GM23248 (cell line): ENCODE measurements around the gene MFRP. TPM values are rescaled to one million over a fixed set of nuclear protein-coding genes. Genes with fewer than 3 reads are reported as not detected.

ENCODE experiments used
- DNase-seq: peaks from one replicate; pipeline ENCODE4 v3.0.0-alpha.2; 2015
- H2AFZ ChIP-seq: fragments of 200-600 bp; sonication (generic); 2 replicates; pipeline ENCODE4 v1.6.1; 2016; ENCODE audit warnings: antibody characterized with exemption
- H3F3A ChIP-seq: fragments of 200-600 bp; sonication (generic); 2 replicates; pipeline ENCODE4 v1.6.1; 2016; ENCODE audit warnings: mild to moderate bottlenecking, antibody characterized with exemption, mixed run types; ENCODE audit not compliant: insufficient read depth
- H3K27ac ChIP-seq: fragments of 200-600 bp; sonication (generic); 2 replicates; pipeline ENCODE4 v1.5.1; 2016; ENCODE audit warnings: mild to moderate bottlenecking
- H3K27me3 ChIP-seq: fragments of 200-600 bp; sonication (generic); replicated peaks from 2 replicates; pipeline ENCODE4 v1.6.1; 2016; ENCODE audit warnings: mild to moderate bottlenecking; ENCODE audit not compliant: insufficient read depth
- H3K36me3 ChIP-seq: fragments of 200-600 bp; sonication (generic); 2 replicates; pipeline ENCODE4 v1.6.1; 2016; ENCODE audit warnings: low read depth, mild to moderate bottlenecking
- H3K4me1 ChIP-seq: fragments of 200-600 bp; sonication (generic); 2 replicates; pipeline ENCODE4 v1.6.1; 2016; ENCODE audit warnings: mild to moderate bottlenecking; ENCODE audit not compliant: insufficient read depth
- H3K4me2 ChIP-seq: fragments of 200-600 bp; sonication (generic); one replicate; pipeline ENCODE4 v1.6.1; 2016; ENCODE audit warnings: mild to moderate bottlenecking; ENCODE audit not compliant: unreplicated experiment
- H3K4me3 ChIP-seq: fragments of 200-600 bp; sonication (generic); 2 replicates; pipeline ENCODE4 v1.5.1; 2016; ENCODE audit warnings: mild to moderate bottlenecking
- H3K79me2 ChIP-seq: fragments of 200-600 bp; sonication (generic); 2 replicates; pipeline ENCODE4 v1.6.1; 2016; ENCODE audit warnings: mild to moderate bottlenecking; ENCODE audit not compliant: insufficient read depth
- H3K9ac ChIP-seq: fragments of 200-600 bp; sonication (generic); 2 replicates; pipeline ENCODE4 v1.6.1; 2016; ENCODE audit warnings: mild to moderate bottlenecking
- H3K9me2 ChIP-seq: fragments of 200-600 bp; sonication (generic); 2 replicates; pipeline ENCODE4 v1.6.1; 2016; ENCODE audit warnings: mixed run types, mild to moderate bottlenecking, moderate library complexity; ENCODE audit not compliant: insufficient read depth
- H3K9me3 ChIP-seq: fragments of 200-600 bp; sonication (generic); one replicate; pipeline ENCODE4 v1.6.1; 2017; ENCODE audit warnings: low read depth
- H4K20me1 ChIP-seq: fragments of 200-600 bp; sonication (generic); 2 replicates; pipeline ENCODE4 v1.6.0; 2016; ENCODE audit not compliant: insufficient read depth
- EZH2 ChIP-seq: fragments of 200-600 bp; sonication (generic); IDR thresholded peaks from 2 replicates; pipeline ENCODE4 v1.6.1; 2018; ENCODE audit warnings: antibody characterized with exemption, mild to moderate bottlenecking; ENCODE audit not compliant: insufficient read depth, poor library complexity, severe bottlenecking
- EZH2phosphoT487 ChIP-seq: fragments of 200-600 bp; sonication (generic); IDR thresholded peaks from 2 replicates; pipeline ENCODE4 v1.6.1; 2018; ENCODE audit warnings: antibody characterized with exemption, moderate library complexity, mild to moderate bottlenecking, low read depth; ENCODE audit not compliant: insufficient read depth
- WGBS, 2 experiments: methylation state at CpG; one replicate each; pipeline ENCODE4 v1.1.6; 2015 to 2017; ENCODE audit warnings: low lambda C conversion rate in 2 of 2, low coverage in 1 of 2; ENCODE audit errors: missing lambda C conversion rate in 2 of 2; 5-methylcytosine and 5-hydroxymethylcytosine counted together
- in situ Hi-C: fragments of 300-500 bp; cut with MboI; formaldehyde crosslinking; loops from 2 replicates; pipeline ENCODE4 v1.15.0; 2020
- polyA plus RNA-seq: library from polyadenylated mRNA; unstranded; fragments of >200 nt; fragmentation: Nextera tagmentation; extraction: Ambion mirVana; gene quantifications from 2 replicates; pipeline ENCODE4 v1.2.1, GENCODE V29; 2016
- total RNA-seq: library from RNA; depleted of rRNA; stranded (reverse); fragments of >200 nt; shearing (Covaris generic); gene quantifications from 2 replicates; pipeline ENCODE4 v1.2.3, GENCODE V29; 2014

Gene MFRP
- total and polyA plus RNA-seq, 2 experiments from 2014 or later: not detected

DNA sequence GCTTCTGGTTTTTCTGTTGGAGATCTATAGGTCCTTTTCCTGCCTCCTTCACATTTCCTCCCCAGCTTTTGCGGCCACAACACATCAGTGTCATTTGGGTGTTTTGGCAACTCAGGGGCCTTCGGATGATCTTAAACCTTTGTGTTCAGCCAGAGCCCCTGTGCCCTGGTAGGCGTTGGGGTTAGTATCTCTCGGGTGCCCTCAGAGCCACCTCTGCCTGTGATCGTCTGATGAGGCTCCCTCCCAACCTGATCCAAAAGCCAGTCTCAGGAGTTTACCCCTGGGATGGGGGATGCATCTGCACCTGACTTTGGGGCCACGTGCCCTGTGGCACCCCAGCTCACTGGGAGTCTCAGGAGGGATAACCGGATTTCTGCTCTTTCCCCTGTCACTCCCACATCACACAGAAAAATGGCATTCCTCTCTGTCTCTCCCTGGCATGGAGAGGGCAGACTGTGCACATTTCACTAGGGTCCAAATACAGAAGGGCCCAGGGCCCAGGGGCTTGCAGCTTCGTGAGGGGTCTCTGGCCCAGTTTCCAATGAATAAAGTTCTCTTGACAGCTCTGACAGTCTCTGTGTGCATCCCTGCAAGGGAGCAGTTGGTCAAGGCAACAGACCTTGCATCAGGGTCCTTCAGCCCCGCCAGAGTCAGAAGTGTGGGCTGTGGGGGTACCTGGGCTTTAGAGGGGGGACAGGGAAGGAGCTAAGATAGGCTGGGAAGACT lies 9.6 kb downstream of the MFRP start:
- H3K79me2 ChIP-seq: peaks cover 28% of the 10 kb centered on the region
- no peaks in the 10 kb centered on the region for H3K27me3 ChIP-seq
- H4K20me1 ChIP-seq: no peaks in the 10 kb centered on the region
- WGBS, 2 experiments: 66 to 70% methylated on average over 9 of the region's 9 CpGs
- H3K36me3 ChIP-seq: no peaks in the 10 kb centered on the region
- peaks cover 9% of the 10 kb centered on the region; the same call in 1 of the 2 replicates for H3F3A ChIP-seq
- peak overlapping the region; percentile 42; the same call in 1 of the 2 replicates for H3K9ac ChIP-seq
- peak overlapping the region; percentile 45 for H3K4me3 ChIP-seq
- no peak for DNase-seq
- TF ChIP-seq EZH2 (no peak), EZH2phosphoT487 (no peak)
- H3K9me3 ChIP-seq: no peaks in the 10 kb centered on the region
- peak overlapping the region; percentile 30; the same call in 1 of the 2 replicates for H3K27ac ChIP-seq
- H3K9me2 ChIP-seq: no peaks in the 10 kb centered on the region
- H3K4me2 ChIP-seq: peak overlapping the region; percentile 64
- H2AFZ ChIP-seq: peak overlapping the region; percentile 41; the same call in 1 of the 2 replicates
- in situ Hi-C loops: no loop called here
- H3K4me1 ChIP-seq: peaks cover 29% of the 10 kb centered on the region; the same call in 1 of the 2 replicates

GRCh38 chr11:119335655-119336543 lies 10.6 kb downstream of the MFRP start:
- in situ Hi-C loops: no loop called here
- DNase-seq: no peak
- no peaks in the 10 kb centered on the region for H3K36me3 ChIP-seq
- no peaks in the 10 kb centered on the region for H4K20me1 ChIP-seq
- H3K4me3 ChIP-seq: peak overlapping the region; percentile 92
- peak overlapping the region; percentile 98 for H3K4me2 ChIP-seq
- peaks cover 28% of the 10 kb centered on the region for H3K79me2 ChIP-seq
- 85 to 87% methylated on average over 30 of the region's 30 CpGs for WGBS, 2 experiments
- H2AFZ ChIP-seq: no peak overlapping the region
- H3K9me2 ChIP-seq: no peaks in the 10 kb centered on the region
- peaks cover 29% of the 10 kb centered on the region; the same call in 1 of the 2 replicates for H3K4me1 ChIP-seq
- no peak overlapping the region for H3K9ac ChIP-seq
- no peaks in the 10 kb centered on the region for H3K9me3 ChIP-seq
- H3F3A ChIP-seq: peaks cover 9% of the 10 kb centered on the region; the same call in 1 of the 2 replicates
- H3K27me3 ChIP-seq: no peaks in the 10 kb centered on the region; the same call in 1 of the 2 replicates
- no peak overlapping the region for H3K27ac ChIP-seq
- no peak for TF ChIP-seq EZH2phosphoT487
- no peak for TF ChIP-seq EZH2

DNA sequence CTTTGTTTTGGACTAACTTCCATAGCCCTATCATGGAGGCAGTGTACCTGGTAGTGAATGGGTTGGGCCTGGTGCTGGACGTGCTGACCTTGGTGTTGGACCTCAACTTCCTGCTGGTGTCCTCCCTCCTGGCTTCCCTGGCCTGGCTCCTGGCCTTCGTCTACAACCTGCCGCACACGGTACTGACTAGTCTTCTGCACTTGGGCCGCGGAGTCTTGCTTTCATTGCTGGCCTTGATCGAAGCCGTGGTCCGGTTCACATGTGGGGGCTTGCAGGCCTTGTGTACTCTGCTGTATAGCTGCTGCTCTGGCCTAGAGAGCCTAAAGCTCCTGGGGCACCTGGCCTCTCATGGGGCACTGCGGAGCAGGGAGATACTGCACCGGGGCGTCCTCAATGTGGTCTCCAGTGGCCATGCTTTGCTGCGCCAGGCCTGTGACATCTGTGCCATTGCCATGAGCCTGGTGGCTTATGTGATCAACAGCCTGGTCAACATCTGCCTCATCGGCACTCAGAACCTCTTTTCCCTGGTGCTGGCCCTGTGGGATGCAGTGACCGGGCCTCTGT lies 11.3 kb downstream of the MFRP start:
- peak overlapping the region; percentile 81 for H2AFZ ChIP-seq
- 58 to 61% methylated on average over 15 of the region's 15 CpGs for WGBS, 2 experiments
- H3K27me3 ChIP-seq: no peaks in the 10 kb centered on the region; the same call in 1 of the 2 replicates
- H3F3A ChIP-seq: peaks cover 9% of the 10 kb centered on the region; the same call in 1 of the 2 replicates
- H3K27ac ChIP-seq: peak overlapping the region; percentile 59; the same call in 1 of the 2 replicates
- in situ Hi-C loops: no loop called here
- TF ChIP-seq EZH2phosphoT487 (no peak), EZH2 (no peak)
- no peak for DNase-seq
- H3K9me2 ChIP-seq: no peaks in the 10 kb centered on the region
- peak overlapping the region; percentile 95 for H3K9ac ChIP-seq
- no peaks in the 10 kb centered on the region for H3K9me3 ChIP-seq
- no peaks in the 10 kb centered on the region for H3K36me3 ChIP-seq
- peak overlapping the region; percentile 92 for H3K4me3 ChIP-seq
- peaks cover 29% of the 10 kb centered on the region; the same call in 1 of the 2 replicates for H3K4me1 ChIP-seq
- no peaks in the 10 kb centered on the region for H4K20me1 ChIP-seq
- H3K79me2 ChIP-seq: peaks cover 28% of the 10 kb centered on the region
- H3K4me2 ChIP-seq: peak overlapping the region; percentile 98

- H3K9me3 ChIP-seq: no peaks in the 10 kb centered on the region
- no peak for TF ChIP-seq EZH2phosphoT487
- no peak for TF ChIP-seq EZH2
- H2AFZ ChIP-seq: peak within 1 kb of the TSS; percentile 81
- peak within 1 kb of the TSS; percentile 98 for H3K4me2 ChIP-seq
- no peaks in the 10 kb centered on the region for H4K20me1 ChIP-seq
- H3K27ac ChIP-seq: peak within 1 kb of the TSS; percentile 59
- WGBS, 2 experiments: 1 to 2% methylated on average over 34 to 53 of the region's 54 CpGs
- H3F3A ChIP-seq: peaks cover 9% of the 10 kb centered on the region; the same call in 1 of the 2 replicates
- peak within 1 kb of the TSS; percentile 92 for H3K4me3 ChIP-seq
- no peaks in the 10 kb centered on the region for H3K36me3 ChIP-seq
- peak within 1 kb of the TSS; percentile 95 for H3K9ac ChIP-seq
- H3K79me2 ChIP-seq: peaks cover 28% of the 10 kb centered on the region
- no peaks in the 10 kb centered on the region for H3K9me2 ChIP-seq
- H3K27me3 ChIP-seq: no peaks in the 10 kb centered on the region; the same call in 1 of the 2 replicates
- in situ Hi-C loops: no loop called here
- H3K4me1 ChIP-seq: peaks cover 29% of the 10 kb centered on the region; the same call in 1 of the 2 replicates
- DNase-seq: peak; percentile 99
Measured at GRCh38 chr11:119334174-119334930, 12.2 kb downstream of the MFRP start, which contains the start of gene RNF26. Gene RNF26, plus strand, starts transcription at chr11:119334527. Its CDS starts 596 bp downstream, at chr11:119335123.
